Tibial nerve (tissue), 4 donors: ENCODE measurements around the gene WDR31. TPM values are rescaled to one million over a fixed set of nuclear protein-coding genes. Genes with fewer than 3 reads are reported as not detected.

Source experiments
- DNase-seq, 2 donors: peaks; one replicate each; pipeline ENCODE4 v3.0.0-alpha.2; 2019; ENCODE audit warnings: low spot score in 2 of 2
- H3K27ac ChIP-seq, 4 donors: fragments of 200-600 bp; sonication (generic) in 3 of 4; one replicate each; pipeline ENCODE4 v1.5.1; 2017 to 2019; ENCODE audit warnings: mild to moderate bottlenecking in 1 of 4
- H3K27me3 ChIP-seq, 2 donors: fragments of 200-600 bp; sonication (generic) in 1 of 2; one replicate each; pipeline versions ENCODE4 v1.5.1 to v1.6.0; 2017 to 2019
- H3K36me3 ChIP-seq, 3 donors: fragments of 200-600 bp; sonication (generic); one replicate each; pipeline ENCODE4 v1.5.1; 2018 to 2019
- H3K4me1 ChIP-seq, 4 donors: fragments of 200-600 bp; sonication (generic) in 3 of 4; one replicate each; pipeline ENCODE4 v1.5.1; 2017 to 2019
- H3K4me3 ChIP-seq, 4 donors: fragments of 200-600 bp; sonication (generic) in 3 of 4; one replicate each; pipeline ENCODE4 v1.5.1; 2017 to 2019; ENCODE audit warnings: mild to moderate bottlenecking in 1 of 4, moderate library complexity in 1 of 4
- H3K9me3 ChIP-seq, 4 donors: fragments of 200-600 bp; sonication (generic) in 3 of 4; one replicate each; pipeline ENCODE4 v1.5.1; 2017 to 2019
- EP300 ChIP-seq, 2 donors: sonication (generic); formaldehyde crosslinking; IDR thresholded peaks; one replicate each; pipeline ENCODE4 v1.6.1; 2017; ENCODE audit warnings: antibody characterized with exemption in 2 of 2, mild to moderate bottlenecking in 1 of 2
- POLR2A ChIP-seq, 2 donors: fragments of 450-650 bp; IDR thresholded peaks; one replicate each; pipeline ENCODE4 v1.6.1; 2017; ENCODE audit warnings: antibody characterized with exemption in 2 of 2, mild to moderate bottlenecking in 2 of 2, moderate library complexity in 2 of 2
- WGBS, 2 donors: methylation state at CpG; one replicate each; pipeline ENCODE4 v1.1.5; 2018; 5-methylcytosine and 5-hydroxymethylcytosine counted together
- total RNA-seq, 4 donors: library from RNA; depleted of rRNA; stranded (reverse); fragments of >200 nt; gene quantifications; one replicate each; pipeline ENCODE4 v1.1.0, GENCODE V29; 2016
- TF ChIP-seq, protein P1 (sequence below), 5 experiments: fragments of 200-600 bp in 3 of 5; fragments of 450-650 bp in 2 of 5; sonication (generic) in 3 of 5; IDR thresholded peaks; one replicate each; pipeline ENCODE4 v1.5.1; 2016 to 2019; ENCODE audit warnings: antibody characterized with exemption in 5 of 5, mild to moderate bottlenecking in 3 of 5, moderate library complexity in 2 of 5

Gene WDR31
- total RNA-seq, 4 donors from 2014 or later = 0.60 to 2.8 (median 1.4) TPM

- Histone ChIP-seq H3K4me3 (no peak overlapping the region), H3K4me1 (peaks cover 0 to 25% (median 11%) of the 10 kb centered on the region in 4 donors), H3K27me3 (no peaks in the 10 kb centered on the region), H3K36me3 (no peaks in the 10 kb centered on the region), H3K9me3 (no peaks in the 10 kb centered on the region), H3K27ac (peak overlapping the region in 3 of 4 donors; percentile 40 to 86 (median 80))
- 13 to 33% methylated on average over 1 of the region's 1 CpG for WGBS, 2 donors
- peak; percentile 52 to 77 for DNase-seq
- TF ChIP-seq EP300 (IDR thresholded peaks at IDR 0.05) = peak in 1 of 2 donors; percentile 51
- TF ChIP-seq, protein P1, sequence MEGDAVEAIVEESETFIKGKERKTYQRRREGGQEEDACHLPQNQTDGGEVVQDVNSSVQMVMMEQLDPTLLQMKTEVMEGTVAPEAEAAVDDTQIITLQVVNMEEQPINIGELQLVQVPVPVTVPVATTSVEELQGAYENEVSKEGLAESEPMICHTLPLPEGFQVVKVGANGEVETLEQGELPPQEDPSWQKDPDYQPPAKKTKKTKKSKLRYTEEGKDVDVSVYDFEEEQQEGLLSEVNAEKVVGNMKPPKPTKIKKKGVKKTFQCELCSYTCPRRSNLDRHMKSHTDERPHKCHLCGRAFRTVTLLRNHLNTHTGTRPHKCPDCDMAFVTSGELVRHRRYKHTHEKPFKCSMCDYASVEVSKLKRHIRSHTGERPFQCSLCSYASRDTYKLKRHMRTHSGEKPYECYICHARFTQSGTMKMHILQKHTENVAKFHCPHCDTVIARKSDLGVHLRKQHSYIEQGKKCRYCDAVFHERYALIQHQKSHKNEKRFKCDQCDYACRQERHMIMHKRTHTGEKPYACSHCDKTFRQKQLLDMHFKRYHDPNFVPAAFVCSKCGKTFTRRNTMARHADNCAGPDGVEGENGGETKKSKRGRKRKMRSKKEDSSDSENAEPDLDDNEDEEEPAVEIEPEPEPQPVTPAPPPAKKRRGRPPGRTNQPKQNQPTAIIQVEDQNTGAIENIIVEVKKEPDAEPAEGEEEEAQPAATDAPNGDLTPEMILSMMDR (IDR thresholded peaks at IDR 0.05) = no peak
Observed at GRCh38 chr9:113343732-113344231, 3.7 kb upstream of the WDR31 start.

- H3K27me3 ChIP-seq = no peaks in the 10 kb centered on the region
- H3K27ac ChIP-seq = no peak overlapping the region
- peaks cover 0 to 27% (median 11%) of the 10 kb centered on the region in 4 donors for H3K4me1 ChIP-seq
- no peaks in the 10 kb centered on the region for H3K9me3 ChIP-seq
- TF ChIP-seq EP300 (IDR thresholded peaks at IDR 0.05) (no peak), POLR2A (IDR thresholded peaks at IDR 0.05) (no peak)
- TF ChIP-seq, protein P1 (IDR thresholded peaks at IDR 0.05) = no peak
- no peak for DNase-seq
- H3K4me3 ChIP-seq = no peak overlapping the region
- WGBS, 2 donors = 69 to 72% methylated on average over 9 of the region's 9 CpGs
- no peaks in the 10 kb centered on the region for H3K36me3 ChIP-seq
Observed at GRCh38 chr9:113341712-113342410, 1.8 kb upstream of the WDR31 start.

DNA sequence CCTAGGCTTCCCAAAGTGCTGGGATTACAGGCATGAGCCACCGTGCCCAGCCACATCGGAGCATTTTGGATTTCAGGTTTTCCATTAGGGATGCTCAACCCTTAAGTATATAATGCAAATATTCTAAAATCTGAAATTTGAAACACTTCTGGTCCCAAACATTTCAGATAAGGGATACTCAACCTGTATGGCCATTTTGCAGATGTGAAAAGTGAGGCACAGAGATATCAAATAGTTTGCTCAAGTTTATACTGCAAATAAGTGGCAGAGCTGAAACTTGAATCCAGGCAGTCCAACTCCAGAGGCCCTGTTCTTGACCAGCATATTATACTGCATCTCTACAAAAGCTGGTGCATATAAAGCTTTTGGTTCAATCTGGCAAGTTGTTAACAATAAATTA is 2.4 kb downstream of the WDR31 start:
- no peaks in the 10 kb centered on the region for H3K27me3 ChIP-seq
- no peaks in the 10 kb centered on the region for H3K9me3 ChIP-seq
- no peak overlapping the region for H3K4me3 ChIP-seq
- peaks cover 0 to 15% (median 4%) of the 10 kb centered on the region in 4 donors for H3K4me1 ChIP-seq
- H3K36me3 ChIP-seq = peaks cover 0 to 8% (median 0%) of the 10 kb centered on the region in 3 donors
- WGBS, 2 donors = 95 to 98% methylated on average over 2 of the region's 2 CpGs
- DNase-seq = no peak
- no peak for TF ChIP-seq POLR2A (IDR thresholded peaks at IDR 0.05)
- TF ChIP-seq, protein P1 (IDR thresholded peaks at IDR 0.05) = no peak
- no peak for TF ChIP-seq EP300 (IDR thresholded peaks at IDR 0.05)
- H3K27ac ChIP-seq = no peak overlapping the region

- no peaks in the 10 kb centered on the region for H3K9me3 ChIP-seq
- 54 to 63% methylated on average over 4 of the region's 4 CpGs for WGBS, 2 donors
- no peaks in the 10 kb centered on the region for H3K4me1 ChIP-seq
- TF ChIP-seq POLR2A (IDR thresholded peaks at IDR 0.05) = no peak
- TF ChIP-seq EP300 (IDR thresholded peaks at IDR 0.05) = no peak
- TF ChIP-seq, protein P1 (IDR thresholded peaks at IDR 0.05) = no peak
- H3K27ac ChIP-seq = no peak overlapping the region
- DNase-seq = no peak
- H3K27me3 ChIP-seq = no peaks in the 10 kb centered on the region
- peaks cover 0 to 46% (median 0%) of the 10 kb centered on the region in 3 donors for H3K36me3 ChIP-seq
- no peak overlapping the region for H3K4me3 ChIP-seq
Observed at GRCh38 chr9:113331780-113332179, 8.3 kb downstream of the WDR31 start.

GRCh38 chr9:113328045-113328782 is 11.9 kb downstream of the WDR31 start:
- WGBS, 2 donors = 97 to 98% methylated on average over 3 of the region's 3 CpGs
- Histone ChIP-seq H3K9me3 (no peaks in the 10 kb centered on the region), H3K27ac (no peak overlapping the region), H3K4me3 (no peak overlapping the region), H3K36me3 (peaks cover 0 to 48% (median 0%) of the 10 kb centered on the region in 3 donors), H3K4me1 (no peaks in the 10 kb centered on the region), H3K27me3 (no peaks in the 10 kb centered on the region)
- TF ChIP-seq EP300 (IDR thresholded peaks at IDR 0.05) = no peak
- TF ChIP-seq POLR2A (IDR thresholded peaks at IDR 0.05) = no peak
- TF ChIP-seq, protein P1 (IDR thresholded peaks at IDR 0.05) = no peak
- DNase-seq = no peak
